ENCODE results near the gene CWC15. TPM values are rescaled to one million over a fixed set of nuclear protein-coding genes. Genes with fewer than 3 reads are reported as not detected.

Gene CWC15
- total RNA-seq, 2 experiments from 2014 or later: 84.7 to 91.4 TPM

GRCh38 chr11:94912806-94913205 lies 60.5 kb downstream of the CWC15 start:
- Mint-ChIP-seq H3K9me3 (no peaks in the 10 kb centered on the region), H3K36me3 (no peaks in the 10 kb centered on the region), H3K27me3 (no peaks in the 10 kb centered on the region), H3K4me1 (no peaks in the 10 kb centered on the region), H3K27ac (no peak overlapping the region), H3K4me3 (no peak overlapping the region)
- no peak for DNase-seq

Other genes starting within 250 kb of the CWC15 start
- gene AMOTL1, start 205.2 kb downstream of the CWC15 start, total RNA-seq: 1 to 10 TPM; 1.0 to 1.3 TPM
- 1 to 10 TPM; 2.4 to 2.8 TPM for gene KDM4D, start 153 bp upstream of the CWC15 start, total RNA-seq
- gene KDM4E, start 51.7 kb upstream of the CWC15 start, total RNA-seq: not detected
- gene KDM4F, start 75.9 kb upstream of the CWC15 start, total RNA-seq: not detected
- 10 to 100 TPM; 46.6 to 47.0 TPM for gene SRSF8, start 93.4 kb upstream of the CWC15 start, total RNA-seq
- 10 to 100 TPM; 21.5 to 22.1 TPM for gene ENDOD1, start 116.3 kb upstream of the CWC15 start, total RNA-seq